Activated CD4-positive, alpha-beta T cell treated with anti-CD3 and anti-CD28 coated beads, Interleukin-2, amount 10 ng/mL, durations not matched to agents 24 days and 14 days (primary cell): Measurements from ENCODE around the gene SNX9. TPM values are rescaled to one million over a fixed set of nuclear protein-coding genes. Genes with fewer than 3 reads are reported as not detected.
A peak's percentile ranks its signal among the peaks of the same experiment; 100 is the strongest.

ENCODE experiments used
- DNase-seq: peaks from one replicate; pipeline ENCODE4 v3.0.0; 2022
- H3K27ac Mint-ChIP-seq: one replicate; pipeline ENCODE4 v1.8.0; 2022; ENCODE audit warnings: mild to moderate bottlenecking, mixed read lengths
- H3K27me3 Mint-ChIP-seq: one replicate; pipeline ENCODE4 v1.8.0; 2022; ENCODE audit warnings: mixed read lengths
- H3K36me3 Mint-ChIP-seq: one replicate; pipeline ENCODE4 v1.8.0; 2022; ENCODE audit warnings: low read depth, mild to moderate bottlenecking, mixed read lengths
- H3K4me1 Mint-ChIP-seq: one replicate; pipeline ENCODE4 v1.8.0; 2021; ENCODE audit warnings: mixed read lengths
- H3K4me3 Mint-ChIP-seq: one replicate; pipeline ENCODE4 v1.8.0; 2022; ENCODE audit warnings: mild to moderate bottlenecking, moderate library complexity, mixed read lengths
- H3K9me3 Mint-ChIP-seq: one replicate; pipeline ENCODE4 v1.8.0; 2021; ENCODE audit warnings: mixed read lengths
- intact Hi-C: fragments of 100-400 bp; cut with micrococcal nuclease; formaldehyde crosslinking; loops from one replicate; pipeline ENCODE4 v1.15.1; 2023
- total RNA-seq: library from RNA; stranded (reverse); gene quantifications from 2 replicates; pipeline ENCODE4 v1.2.3, GENCODE V29; 2022

The SNX9 gene
- total RNA-seq, 1 donor from 2014 or later = 34.0 TPM

DNA sequence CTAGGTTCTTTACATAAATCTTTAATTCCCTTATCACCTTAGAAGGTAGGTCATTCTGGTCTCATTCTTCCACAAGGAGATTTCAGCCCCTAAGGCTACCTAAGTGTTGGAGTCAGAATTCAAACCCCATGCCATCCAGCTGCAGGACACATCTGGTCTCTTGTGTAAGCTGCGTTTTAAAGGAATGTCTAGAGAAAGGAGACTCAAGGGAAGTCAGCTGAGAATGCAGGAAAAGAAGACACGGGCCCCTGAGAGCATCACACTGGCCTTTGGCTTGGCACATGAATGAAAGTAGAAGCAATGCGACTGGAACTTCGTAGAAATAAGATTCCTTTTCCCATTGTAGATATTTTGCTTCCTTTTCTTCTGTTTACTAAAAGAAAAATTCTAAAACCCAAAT is 82.0 kb downstream of the SNX9 start:
- Mint-ChIP-seq H3K4me1 (peaks cover 25% of the 10 kb centered on the region), H3K27ac (no peak overlapping the region), H3K27me3 (no peaks in the 10 kb centered on the region), H3K9me3 (no peaks in the 10 kb centered on the region), H3K4me3 (no peak overlapping the region), H3K36me3 (peaks cover 54% of the 10 kb centered on the region)
- DNase-seq = no peak
- intact Hi-C loops = no loop called here

DNA sequence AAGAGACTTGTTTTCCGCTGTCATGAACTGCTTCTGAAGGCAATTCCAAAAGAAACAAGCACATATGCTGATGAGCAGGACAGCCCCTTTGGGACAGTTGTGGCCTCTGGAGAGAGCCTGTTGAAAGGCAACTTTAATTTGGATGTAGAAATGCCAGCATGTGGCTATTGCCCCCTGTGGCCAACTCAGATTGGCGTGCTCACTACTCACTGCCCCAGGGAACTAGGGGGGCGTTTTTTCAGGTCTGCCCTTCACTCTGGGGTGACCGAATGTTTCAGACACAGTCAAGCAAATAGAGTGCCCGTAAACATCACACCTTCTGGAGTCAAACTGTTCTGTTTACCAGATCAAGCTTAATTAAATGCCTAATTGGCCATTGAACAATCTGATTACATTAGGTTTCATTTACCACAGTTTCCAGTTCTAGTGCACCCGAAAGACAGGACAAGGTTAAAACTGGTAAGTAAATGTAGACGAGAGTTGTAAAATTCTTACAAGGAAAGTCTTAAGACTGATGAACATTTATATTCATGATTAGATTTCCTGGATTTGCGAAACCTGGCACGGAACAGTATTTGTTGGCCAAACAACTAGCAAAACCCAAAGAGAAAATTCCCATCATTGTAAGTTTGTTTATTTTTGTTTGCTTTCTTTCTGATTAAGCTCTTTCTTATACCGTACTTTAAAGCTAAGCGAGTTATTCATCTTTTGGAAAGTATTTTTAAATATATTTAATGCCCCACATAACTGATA is 82.7 kb downstream of the SNX9 start:
- Mint-ChIP-seq H3K4me3 (no peak overlapping the region), H3K9me3 (no peaks in the 10 kb centered on the region), H3K27me3 (no peaks in the 10 kb centered on the region), H3K4me1 (peaks cover 21% of the 10 kb centered on the region), H3K27ac (no peak overlapping the region), H3K36me3 (peaks cover 60% of the 10 kb centered on the region)
- DNase-seq = no peak
- intact Hi-C loops = no loop called here

- Mint-ChIP-seq H3K36me3 (peaks cover 57% of the 10 kb centered on the region), H3K9me3 (no peaks in the 10 kb centered on the region), H3K27me3 (no peaks in the 10 kb centered on the region), H3K4me1 (peaks cover 15% of the 10 kb centered on the region), H3K4me3 (no peak overlapping the region), H3K27ac (no peak overlapping the region)
- no peak for DNase-seq
- intact Hi-C loops = no loop called here
These were observed 83.6 kb downstream of the SNX9 start for GRCh38 chr6:157906537-157907061.

GRCh38 chr6:157907651-157908050 is 84.6 kb downstream of the SNX9 start:
- peaks cover 55% of the 10 kb centered on the region for H3K36me3 Mint-ChIP-seq
- H3K27ac Mint-ChIP-seq = no peak overlapping the region
- peaks cover 15% of the 10 kb centered on the region for H3K4me1 Mint-ChIP-seq
- intact Hi-C loops = no loop called here
- DNase-seq = no peak
- no peaks in the 10 kb centered on the region for H3K27me3 Mint-ChIP-seq
- H3K9me3 Mint-ChIP-seq = no peaks in the 10 kb centered on the region
- H3K4me3 Mint-ChIP-seq = no peak overlapping the region

- intact Hi-C loops = no loop called here
- Mint-ChIP-seq H3K4me3 (no peak overlapping the region), H3K36me3 (peaks cover 49% of the 10 kb centered on the region), H3K27me3 (no peaks in the 10 kb centered on the region), H3K27ac (peak overlapping the region; percentile 29), H3K4me1 (peaks cover 15% of the 10 kb centered on the region), H3K9me3 (no peaks in the 10 kb centered on the region)
- no peak for DNase-seq
These were observed 85.6 kb downstream of the SNX9 start for GRCh38 chr6:157908369-157909281.

- H3K4me1 Mint-ChIP-seq = peaks cover 15% of the 10 kb centered on the region
- intact Hi-C loops = no loop called here
- H3K9me3 Mint-ChIP-seq = no peaks in the 10 kb centered on the region
- H3K27ac Mint-ChIP-seq = no peak overlapping the region
- H3K4me3 Mint-ChIP-seq = no peak overlapping the region
- H3K36me3 Mint-ChIP-seq = peaks cover 50% of the 10 kb centered on the region
- no peak for DNase-seq
- H3K27me3 Mint-ChIP-seq = no peaks in the 10 kb centered on the region
These were observed 86.2 kb downstream of the SNX9 start for GRCh38 chr6:157909282-157909664.

DNA sequence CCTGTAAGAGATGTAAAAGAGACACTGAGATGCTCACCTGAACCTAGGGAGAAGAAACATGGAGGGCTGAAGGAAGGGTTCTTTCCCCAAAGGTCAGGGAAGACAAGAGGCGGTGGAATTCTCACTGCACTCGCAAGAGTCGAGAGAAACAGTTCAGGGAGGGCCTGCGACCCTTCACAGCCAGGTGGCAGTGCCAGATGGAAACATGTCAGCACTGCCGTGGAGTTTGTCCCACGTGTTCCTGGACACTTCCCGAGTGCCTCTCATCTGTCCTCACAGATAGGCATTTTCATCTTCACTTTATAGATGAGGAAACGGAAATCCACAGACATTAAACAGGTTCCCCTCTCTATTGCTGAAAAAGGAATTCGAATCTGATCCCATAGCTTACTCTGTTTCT is 88.2 kb downstream of the SNX9 start:
- peaks cover 51% of the 10 kb centered on the region for H3K36me3 Mint-ChIP-seq
- no peak overlapping the region for H3K27ac Mint-ChIP-seq
- intact Hi-C loops = no loop called here
- no peak overlapping the region for H3K4me3 Mint-ChIP-seq
- H3K9me3 Mint-ChIP-seq = no peaks in the 10 kb centered on the region
- no peaks in the 10 kb centered on the region for H3K27me3 Mint-ChIP-seq
- no peak for DNase-seq
- peaks cover 15% of the 10 kb centered on the region for H3K4me1 Mint-ChIP-seq

DNA sequence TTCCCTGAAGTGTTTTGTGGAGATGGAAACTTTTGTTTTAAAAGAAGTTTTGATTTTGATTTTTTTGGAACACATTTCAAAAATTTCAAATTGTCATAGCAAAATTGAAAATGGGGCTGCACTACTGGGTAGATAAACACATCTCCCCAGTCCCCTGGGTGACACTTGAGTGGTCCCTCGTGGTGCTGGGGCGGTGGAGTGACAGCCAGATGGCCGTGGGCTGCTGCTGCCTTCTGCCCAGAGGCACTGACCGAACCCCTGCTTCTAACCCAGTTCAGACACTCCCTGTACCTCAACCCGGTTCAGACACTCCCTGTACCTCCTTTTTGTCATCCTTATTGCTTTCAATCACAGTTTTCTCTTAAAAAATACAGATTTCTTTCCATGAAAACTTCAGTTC is 88.7 kb downstream of the SNX9 start:
- no peak overlapping the region for H3K4me3 Mint-ChIP-seq
- H3K9me3 Mint-ChIP-seq = no peaks in the 10 kb centered on the region
- H3K27ac Mint-ChIP-seq = no peak overlapping the region
- no peak for DNase-seq
- H3K36me3 Mint-ChIP-seq = peaks cover 50% of the 10 kb centered on the region
- intact Hi-C loops = no loop called here
- H3K27me3 Mint-ChIP-seq = no peaks in the 10 kb centered on the region
- peaks cover 13% of the 10 kb centered on the region for H3K4me1 Mint-ChIP-seq

GRCh38 chr6:157912326-157912725 is 89.3 kb downstream of the SNX9 start:
- Mint-ChIP-seq H3K4me3 (no peak overlapping the region), H3K36me3 (peaks cover 48% of the 10 kb centered on the region), H3K27me3 (no peaks in the 10 kb centered on the region), H3K9me3 (no peaks in the 10 kb centered on the region), H3K27ac (no peak overlapping the region), H3K4me1 (peaks cover 13% of the 10 kb centered on the region)
- no peak for DNase-seq
- intact Hi-C loops = no loop called here

DNA sequence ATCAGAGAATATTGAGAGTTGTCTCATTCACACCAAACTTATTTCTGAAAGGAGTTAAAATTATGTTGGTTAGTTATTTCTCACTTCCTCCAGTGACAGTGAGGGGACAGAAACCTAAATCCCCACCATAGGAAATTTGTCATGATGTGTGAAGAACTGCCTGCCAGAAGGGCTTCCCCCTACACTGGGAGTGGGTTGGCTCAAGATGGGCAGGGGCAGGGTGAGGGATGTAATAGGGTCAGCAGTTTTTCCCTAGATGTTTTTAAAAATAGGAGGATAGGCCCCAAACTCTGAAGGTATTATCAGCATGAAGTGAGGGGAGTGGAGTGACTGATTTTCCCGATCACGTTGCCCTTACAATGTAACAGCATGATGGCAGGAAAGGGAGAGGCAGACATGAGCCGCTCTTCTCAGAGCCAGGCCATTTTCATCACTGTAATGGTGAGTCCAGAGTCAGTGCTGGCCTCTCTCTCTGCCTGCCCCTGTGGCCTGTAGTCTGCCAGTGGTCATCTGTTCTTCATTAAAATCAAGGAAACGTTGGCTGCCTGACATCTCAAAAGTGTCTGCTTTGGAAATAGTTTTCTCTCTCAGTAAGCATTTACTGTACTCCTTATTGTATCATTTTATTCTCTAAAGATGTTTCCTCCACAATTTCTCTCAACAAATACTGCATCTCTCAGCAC is 98.8 kb downstream of the SNX9 start:
- Mint-ChIP-seq H3K27ac (no peak overlapping the region), H3K4me3 (no peak overlapping the region), H3K27me3 (no peaks in the 10 kb centered on the region), H3K4me1 (no peaks in the 10 kb centered on the region), H3K9me3 (peaks cover 5% of the 10 kb centered on the region), H3K36me3 (peaks cover 71% of the 10 kb centered on the region)
- intact Hi-C loops = no loop called here
- DNase-seq = no peak

DNA sequence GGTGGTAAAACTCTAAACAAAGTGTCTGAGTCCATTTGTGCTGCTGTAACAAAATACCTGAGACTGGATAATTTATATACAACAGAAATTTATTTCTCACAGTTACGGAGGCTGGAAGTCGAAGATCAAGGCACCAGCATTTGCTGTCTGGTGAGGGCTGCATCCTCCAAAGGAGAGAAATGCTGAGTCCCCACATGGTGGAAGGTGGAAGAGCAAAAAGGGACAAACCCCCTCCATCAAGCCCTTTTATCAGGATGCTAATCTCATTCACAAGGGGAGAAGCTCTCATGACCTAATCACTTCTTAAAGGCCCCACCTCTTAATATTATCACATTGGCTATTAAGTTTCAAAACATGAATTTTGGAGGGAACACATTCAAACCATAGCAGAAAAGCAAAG is 102.7 kb downstream of the SNX9 start:
- Mint-ChIP-seq H3K27me3 (no peaks in the 10 kb centered on the region), H3K4me1 (no peaks in the 10 kb centered on the region), H3K4me3 (no peak overlapping the region), H3K36me3 (peaks cover 70% of the 10 kb centered on the region), H3K27ac (no peak overlapping the region), H3K9me3 (no peaks in the 10 kb centered on the region)
- intact Hi-C loops = no loop called here
- DNase-seq = no peak

GRCh38 chr6:157927011-157927410 is 104.0 kb downstream of the SNX9 start:
- peaks cover 65% of the 10 kb centered on the region for H3K36me3 Mint-ChIP-seq
- H3K9me3 Mint-ChIP-seq = no peaks in the 10 kb centered on the region
- no peaks in the 10 kb centered on the region for H3K4me1 Mint-ChIP-seq
- intact Hi-C loops = no loop called here
- H3K27ac Mint-ChIP-seq = no peak overlapping the region
- no peak for DNase-seq
- no peak overlapping the region for H3K4me3 Mint-ChIP-seq
- no peaks in the 10 kb centered on the region for H3K27me3 Mint-ChIP-seq

DNA sequence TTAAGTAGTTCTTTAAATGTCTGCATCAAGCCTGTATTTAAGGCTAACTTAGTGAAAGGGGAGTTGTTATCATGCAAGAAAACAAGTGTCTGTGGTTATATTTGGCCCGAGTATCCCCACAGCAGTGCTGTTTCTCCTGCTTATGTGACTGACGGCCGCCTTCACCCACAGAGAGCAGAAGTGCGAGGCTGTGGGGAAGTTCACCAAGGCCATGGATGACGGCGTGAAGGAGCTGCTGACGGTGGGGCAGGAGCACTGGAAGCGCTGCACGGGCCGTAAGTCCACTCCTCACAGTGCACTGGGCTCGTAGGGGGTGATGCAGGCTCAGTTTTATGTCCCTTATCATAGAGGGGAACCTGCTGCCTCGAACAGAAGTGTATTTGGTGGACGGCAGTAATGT is 105.4 kb downstream of the SNX9 start:
- no peak overlapping the region for H3K4me3 Mint-ChIP-seq
- no peak overlapping the region for H3K27ac Mint-ChIP-seq
- H3K4me1 Mint-ChIP-seq = no peaks in the 10 kb centered on the region
- peaks cover 61% of the 10 kb centered on the region for H3K36me3 Mint-ChIP-seq
- no peaks in the 10 kb centered on the region for H3K27me3 Mint-ChIP-seq
- intact Hi-C loops = no loop called here
- DNase-seq = no peak
- no peaks in the 10 kb centered on the region for H3K9me3 Mint-ChIP-seq

DNA sequence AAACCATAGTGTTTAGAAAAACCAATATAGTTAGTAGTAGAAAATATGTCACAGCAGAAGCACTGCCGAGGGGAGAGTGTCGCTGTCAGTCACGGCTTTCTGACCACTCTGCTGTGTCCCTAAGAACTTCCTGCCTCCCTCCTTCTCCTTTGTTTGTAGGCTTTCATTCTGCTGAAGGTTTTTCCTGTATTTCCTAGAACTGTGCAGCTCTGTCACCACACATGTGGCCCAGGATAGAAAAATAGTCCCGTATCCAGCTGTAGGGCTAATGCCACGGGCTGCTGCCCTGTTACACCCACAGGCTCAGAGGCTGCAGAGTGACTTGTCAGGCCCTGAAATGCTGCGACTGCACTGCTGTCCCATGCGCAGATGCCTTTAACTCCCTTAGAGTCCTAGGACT is 106.0 kb downstream of the SNX9 start:
- Mint-ChIP-seq H3K27me3 (no peaks in the 10 kb centered on the region), H3K36me3 (peaks cover 59% of the 10 kb centered on the region), H3K4me1 (no peaks in the 10 kb centered on the region), H3K4me3 (no peak overlapping the region), H3K27ac (no peak overlapping the region), H3K9me3 (no peaks in the 10 kb centered on the region)
- intact Hi-C loops = no loop called here
- DNase-seq = no peak
